ENCODE data around the gene MFN2. TPM values are rescaled to one million over a fixed set of nuclear protein-coding genes. Genes with fewer than 3 reads are reported as not detected.

MFN2 gene
- total RNA-seq, 3 donors from 2014 or later (not counting 1 experiment from before 2014, with no cell fraction given): 54.7 to 65.9 (median 55.8) TPM

DNA sequence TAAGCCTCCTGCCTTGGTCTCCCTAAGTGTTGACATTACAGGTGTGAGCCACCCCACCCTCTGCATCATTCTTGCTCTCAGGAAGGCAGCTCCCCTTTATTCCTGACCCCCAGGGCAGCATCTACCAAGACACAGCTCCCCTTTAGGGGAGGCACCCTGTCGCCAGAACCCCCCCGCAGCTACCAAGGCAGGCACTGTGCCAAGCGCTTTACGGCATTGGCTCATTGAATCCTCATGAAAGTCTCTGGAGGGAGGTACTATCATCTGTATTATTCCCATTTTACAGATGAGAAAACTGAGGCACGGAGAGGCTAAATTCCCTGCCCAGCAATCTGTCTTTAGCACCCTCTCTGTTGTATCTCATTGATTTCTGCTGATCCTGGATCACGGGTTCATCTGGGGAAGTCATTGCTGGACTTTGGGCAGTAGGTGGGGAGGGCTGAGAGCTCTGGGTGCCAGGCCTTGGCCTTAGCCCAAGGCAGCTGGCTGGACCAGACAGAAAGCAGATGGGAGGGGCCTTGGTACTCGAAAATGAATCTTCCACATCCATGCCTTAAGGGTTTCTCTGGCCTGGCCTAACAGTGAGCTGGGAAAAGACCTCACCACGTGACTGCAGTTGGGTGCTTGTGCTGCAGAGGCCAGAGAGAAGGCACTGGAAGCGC is 39.9 kb upstream of the MFN2 start:
- 94% methylated on average over 9 of the region's 9 CpGs for WGBS (ENCODE audit: insufficient coverage)
- no peaks in the 10 kb centered on the region for H3K27me3 ChIP-seq (ENCODE audit: control insufficient read depth, insufficient read depth, low read length)
- H3K27ac Mint-ChIP-seq: peak overlapping the region in 1 of 2 donors; percentile 57
- H3K27me3 Mint-ChIP-seq (ENCODE audit: low read depth in 2 of 2): no peaks in the 10 kb centered on the region
- no peaks in the 10 kb centered on the region for H3K36me3 ChIP-seq (ENCODE audit: control insufficient read depth, insufficient read depth, low read length)
- ATAC-seq (no peak), DNase-seq (no peak)
- no peak for TF ChIP-seq CTCF (IDR thresholded peaks at IDR 0.05)
- no peaks in the 10 kb centered on the region for H3K36me3 Mint-ChIP-seq
- no peak overlapping the region for H3K27ac ChIP-seq (ENCODE audit: low read length)
- no peak overlapping the region for H3K4me3 ChIP-seq (ENCODE audit: low read length)
- peaks cover 6% of the 10 kb centered on the region for H3K4me1 ChIP-seq (ENCODE audit: control insufficient read depth, insufficient read depth, low read length)
- intact Hi-C loops (cut with micrococcal nuclease): no loop called here
- H3K4me3 Mint-ChIP-seq: no peak overlapping the region
- H3K4me1 Mint-ChIP-seq: peaks cover 5 to 15% of the 10 kb centered on the region in 2 donors
- H3K9me3 Mint-ChIP-seq: no peaks in the 10 kb centered on the region
- no peaks in the 10 kb centered on the region for H3K9me3 ChIP-seq (ENCODE audit: control insufficient read depth, insufficient read depth, low read length)

DNA sequence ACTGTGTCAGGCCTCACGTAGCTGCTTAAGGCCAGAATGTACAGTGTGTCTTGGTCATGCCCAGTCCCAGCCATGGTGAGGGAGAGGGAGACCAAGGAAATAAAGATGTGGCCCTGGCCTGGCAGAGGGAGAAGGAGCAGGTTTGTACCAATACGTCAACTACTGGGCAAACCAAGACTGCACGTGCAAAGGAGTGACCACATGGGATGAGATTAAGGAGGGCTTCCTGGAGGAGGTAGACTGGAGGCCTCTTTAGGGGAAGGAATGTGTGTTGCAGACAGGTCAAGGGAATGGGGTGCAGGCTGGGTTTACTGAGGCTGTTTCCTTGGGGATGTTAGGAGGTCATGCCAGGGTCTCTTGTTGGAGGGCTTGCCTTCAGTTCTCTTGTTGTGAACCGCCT is 38.0 kb upstream of the MFN2 start:
- no peaks in the 10 kb centered on the region for H3K27me3 ChIP-seq (ENCODE audit: control insufficient read depth, insufficient read depth, low read length)
- H3K27ac ChIP-seq (ENCODE audit: low read length): no peak overlapping the region
- H3K27ac Mint-ChIP-seq: peak overlapping the region in 1 of 2 donors; percentile 24
- no peak for TF ChIP-seq CTCF (IDR thresholded peaks at IDR 0.05)
- WGBS (ENCODE audit: insufficient coverage): 94% methylated on average over 4 of the region's 4 CpGs
- no peak for ATAC-seq
- H3K4me1 ChIP-seq (ENCODE audit: control insufficient read depth, insufficient read depth, low read length): peaks cover 6% of the 10 kb centered on the region
- DNase-seq: no peak
- intact Hi-C loops (cut with micrococcal nuclease): no loop called here
- no peaks in the 10 kb centered on the region for H3K36me3 Mint-ChIP-seq
- H3K36me3 ChIP-seq (ENCODE audit: control insufficient read depth, insufficient read depth, low read length): no peaks in the 10 kb centered on the region
- no peaks in the 10 kb centered on the region for H3K9me3 Mint-ChIP-seq
- no peak overlapping the region for H3K4me3 ChIP-seq (ENCODE audit: low read length)
- H3K4me3 Mint-ChIP-seq: no peak overlapping the region
- H3K9me3 ChIP-seq (ENCODE audit: control insufficient read depth, insufficient read depth, low read length): no peaks in the 10 kb centered on the region
- H3K4me1 Mint-ChIP-seq: peaks cover 9 to 17% of the 10 kb centered on the region in 2 donors
- H3K27me3 Mint-ChIP-seq (ENCODE audit: low read depth in 2 of 2): no peaks in the 10 kb centered on the region

GRCh38 chr1:11943619-11944018 is 36.6 kb upstream of the MFN2 start:
- no peaks in the 10 kb centered on the region for H3K9me3 ChIP-seq (ENCODE audit: control insufficient read depth, insufficient read depth, low read length)
- no peak overlapping the region for H3K4me3 Mint-ChIP-seq
- no peaks in the 10 kb centered on the region for H3K36me3 Mint-ChIP-seq
- ATAC-seq: no peak
- DNase-seq: no peak
- H3K9me3 Mint-ChIP-seq: no peaks in the 10 kb centered on the region
- H3K27me3 Mint-ChIP-seq (ENCODE audit: low read depth in 2 of 2): no peaks in the 10 kb centered on the region
- no peaks in the 10 kb centered on the region for H3K27me3 ChIP-seq (ENCODE audit: control insufficient read depth, insufficient read depth, low read length)
- intact Hi-C loops (cut with micrococcal nuclease): no loop called here
- H3K36me3 ChIP-seq (ENCODE audit: control insufficient read depth, insufficient read depth, low read length): no peaks in the 10 kb centered on the region
- no peak overlapping the region for H3K27ac Mint-ChIP-seq
- 92% methylated on average over 4 of the region's 4 CpGs for WGBS (ENCODE audit: insufficient coverage)
- H3K4me3 ChIP-seq (ENCODE audit: low read length): no peak overlapping the region
- H3K4me1 Mint-ChIP-seq: peaks cover 5 to 17% of the 10 kb centered on the region in 2 donors
- H3K27ac ChIP-seq (ENCODE audit: low read length): no peak overlapping the region
- TF ChIP-seq CTCF (IDR thresholded peaks at IDR 0.05): no peak
- peaks cover 2% of the 10 kb centered on the region for H3K4me1 ChIP-seq (ENCODE audit: control insufficient read depth, insufficient read depth, low read length)

All from natural killer cell (primary cell).